Astrocyte (in vitro differentiated cells and primary cell): ENCODE data around the gene LAMA3. TPM values are rescaled to one million over a fixed set of nuclear protein-coding genes. Genes with fewer than 3 reads are reported as not detected.

Source experiments
- DNase-seq: peaks from one replicate; pipeline ENCODE4 v3.0.0-alpha.2; 2010; ENCODE audit warnings: low read depth
- FAIRE-seq: peaks from 2 replicates; lab custom pipeline; 2011; peaks lifted over from hg19 to GRCh38; lab: Jason Lieb, UNC
- H2AFZ ChIP-seq: 2 replicates; pipeline ENCODE4 v1.6.0; 2012; ENCODE audit warnings: low read depth, low read length, inconsistent platforms
- H3K27ac ChIP-seq: 2 replicates; pipeline ENCODE4 v1.5.1; 2011; ENCODE audit warnings: low read depth, low read length, inconsistent platforms
- H3K27me3 ChIP-seq: 2 replicates; pipeline ENCODE4 v1.6.0; 2011; ENCODE audit warnings: low read length, inconsistent platforms; ENCODE audit not compliant: insufficient read depth
- H3K36me3 ChIP-seq: 2 replicates; pipeline ENCODE4 v1.5.1; 2011; ENCODE audit warnings: low read length, inconsistent platforms; ENCODE audit not compliant: insufficient read depth
- H3K4me1 ChIP-seq: 2 replicates; pipeline ENCODE4 v1.5.1; 2011; ENCODE audit warnings: low read length, inconsistent platforms; ENCODE audit not compliant: insufficient read depth
- H3K4me2 ChIP-seq: 2 replicates; pipeline ENCODE4 v1.6.0; 2012; ENCODE audit warnings: low read length, inconsistent platforms
- H3K4me3 ChIP-seq: 2 replicates; pipeline ENCODE4 v1.5.1; 2011; ENCODE audit warnings: low read depth, mild to moderate bottlenecking, low read length, inconsistent platforms; ENCODE audit not compliant: insufficient read depth
- H3K79me2 ChIP-seq: 2 replicates; pipeline ENCODE4 v1.6.0; 2012; ENCODE audit warnings: mild to moderate bottlenecking, low read length, inconsistent platforms; ENCODE audit not compliant: insufficient read depth
- H3K9ac ChIP-seq: 2 replicates; pipeline ENCODE4 v1.6.0; 2012; ENCODE audit warnings: mild to moderate bottlenecking, low read length, inconsistent platforms
- H3K9me3 ChIP-seq: 2 replicates; pipeline ENCODE4 v1.5.1; 2012; ENCODE audit warnings: low read depth, mild to moderate bottlenecking, low read length, inconsistent platforms; ENCODE audit not compliant: insufficient read depth
- H4K20me1 ChIP-seq: 2 replicates; pipeline ENCODE4 v1.6.0; 2012; ENCODE audit warnings: low read length, inconsistent platforms; ENCODE audit not compliant: insufficient read depth
- H3K27ac Mint-ChIP-seq: one replicate; pipeline ENCODE4 v1.8.0; 2021; ENCODE audit warnings: mild to moderate bottlenecking, mixed read lengths; ENCODE audit not compliant: unreplicated experiment
- H3K27me3 Mint-ChIP-seq: one replicate; pipeline ENCODE4 v1.8.0; 2021; ENCODE audit warnings: low read depth, mixed read lengths; ENCODE audit not compliant: unreplicated experiment
- H3K36me3 Mint-ChIP-seq: one replicate; pipeline ENCODE4 v1.8.0; 2021; ENCODE audit warnings: low read depth, mixed read lengths; ENCODE audit not compliant: unreplicated experiment
- H3K4me1 Mint-ChIP-seq: one replicate; pipeline ENCODE4 v1.8.0; 2021; ENCODE audit warnings: low read depth, mixed read lengths; ENCODE audit not compliant: unreplicated experiment
- H3K4me3 Mint-ChIP-seq: one replicate; pipeline ENCODE4 v1.8.0; 2021; ENCODE audit warnings: mild to moderate bottlenecking, moderate library complexity, mixed read lengths; ENCODE audit not compliant: unreplicated experiment
- H3K9me3 Mint-ChIP-seq: one replicate; pipeline ENCODE4 v1.8.0; 2021; ENCODE audit warnings: mild to moderate bottlenecking, mixed read lengths; ENCODE audit not compliant: unreplicated experiment
- CTCF ChIP-seq: IDR thresholded peaks from 2 replicates; pipeline ENCODE4 v1.5.1; 2011; ENCODE audit warnings: low read depth, mild to moderate bottlenecking, inconsistent platforms, low read length, moderate library complexity; ENCODE audit not compliant: insufficient read depth
- EZH2 ChIP-seq: IDR thresholded peaks from 2 replicates; pipeline ENCODE4 v1.6.1; 2012; ENCODE audit warnings: mild to moderate bottlenecking, low read length, inconsistent platforms; ENCODE audit not compliant: insufficient read depth
- total RNA-seq: library from RNA; stranded (reverse); gene quantifications from 2 replicates; pipeline ENCODE4 v1.2.1, GENCODE V29; 2021

Gene LAMA3
- total RNA-seq, 1 donor from 2014 or later = 0.86 TPM

- H3K4me3 ChIP-seq = no peak overlapping the region
- TF ChIP-seq EZH2 (no peak), CTCF (no peak)
- H3K27ac ChIP-seq = no peak overlapping the region
- H3K27ac Mint-ChIP-seq = no peak overlapping the region
- H3K9me3 ChIP-seq = no peaks in the 10 kb centered on the region
- DNase-seq (peak; percentile 59), FAIRE-seq (no peak)
- H3K36me3 Mint-ChIP-seq = peaks cover 5% of the 10 kb centered on the region
- H3K4me3 Mint-ChIP-seq = no peak overlapping the region
- H3K4me1 ChIP-seq = no peaks in the 10 kb centered on the region
- no peaks in the 10 kb centered on the region for H3K4me1 Mint-ChIP-seq
- no peak overlapping the region for H3K4me2 ChIP-seq
- no peaks in the 10 kb centered on the region for H4K20me1 ChIP-seq
- peaks cover 7% of the 10 kb centered on the region for H3K27me3 Mint-ChIP-seq
- no peaks in the 10 kb centered on the region for H3K9me3 Mint-ChIP-seq
- H2AFZ ChIP-seq = no peak overlapping the region
- no peaks in the 10 kb centered on the region for H3K79me2 ChIP-seq
- H3K9ac ChIP-seq = no peak overlapping the region
- no peaks in the 10 kb centered on the region for H3K36me3 ChIP-seq
- H3K27me3 ChIP-seq = peaks cover 4% of the 10 kb centered on the region
These were observed 235.6 kb downstream of the LAMA3 start for GRCh38 chr18:23924813-23925212.

GRCh38 chr18:23926571-23926970, 237.3 kb downstream of the LAMA3 start:
- no peaks in the 10 kb centered on the region for H3K27me3 ChIP-seq
- H3K27ac Mint-ChIP-seq = no peak overlapping the region
- no peak for TF ChIP-seq CTCF
- TF ChIP-seq EZH2 = no peak
- H3K36me3 Mint-ChIP-seq = peaks cover 5% of the 10 kb centered on the region
- H3K4me2 ChIP-seq = no peak overlapping the region
- no peak overlapping the region for H3K4me3 ChIP-seq
- H3K9me3 Mint-ChIP-seq = no peaks in the 10 kb centered on the region
- no peak overlapping the region for H3K27ac ChIP-seq
- no peaks in the 10 kb centered on the region for H4K20me1 ChIP-seq
- peaks cover 2% of the 10 kb centered on the region for H3K27me3 Mint-ChIP-seq
- no peaks in the 10 kb centered on the region for H3K9me3 ChIP-seq
- no peak overlapping the region for H3K4me3 Mint-ChIP-seq
- no peak overlapping the region for H2AFZ ChIP-seq
- no peak for FAIRE-seq
- no peak for DNase-seq
- H3K4me1 ChIP-seq = no peaks in the 10 kb centered on the region
- H3K9ac ChIP-seq = no peak overlapping the region
- H3K36me3 ChIP-seq = no peaks in the 10 kb centered on the region
- no peaks in the 10 kb centered on the region for H3K4me1 Mint-ChIP-seq
- no peaks in the 10 kb centered on the region for H3K79me2 ChIP-seq

- Histone ChIP-seq H3K27me3 (no peaks in the 10 kb centered on the region), H3K27ac (no peak overlapping the region), H4K20me1 (no peaks in the 10 kb centered on the region), H3K4me3 (no peak overlapping the region), H2AFZ (no peak overlapping the region), H3K9ac (no peak overlapping the region), H3K4me1 (no peaks in the 10 kb centered on the region), H3K79me2 (no peaks in the 10 kb centered on the region), H3K4me2 (no peak overlapping the region), H3K36me3 (no peaks in the 10 kb centered on the region), H3K9me3 (no peaks in the 10 kb centered on the region)
- TF ChIP-seq EZH2 (no peak), CTCF (no peak)
- H3K27ac Mint-ChIP-seq = no peak overlapping the region
- FAIRE-seq = no peak
- DNase-seq = peak; percentile 50
- peaks cover 3% of the 10 kb centered on the region for H3K36me3 Mint-ChIP-seq
- H3K4me3 Mint-ChIP-seq = no peak overlapping the region
- H3K9me3 Mint-ChIP-seq = no peaks in the 10 kb centered on the region
- H3K4me1 Mint-ChIP-seq = no peaks in the 10 kb centered on the region
- peaks cover 4% of the 10 kb centered on the region for H3K27me3 Mint-ChIP-seq
These were observed 238.8 kb downstream of the LAMA3 start for GRCh38 chr18:23927821-23928746.
